NCI-H2107 (cell line): Measurements from ENCODE around the gene SRSF8.
"Not testable (repeated sequence)": the region's sequence is repeated elsewhere in the genome, so short reads cannot be mapped to it uniquely, and the experiment has no call there.

Experiments
- DNase-seq: peaks from one replicate; lab custom pipeline; 2025; lab: John Stamatoyannopoulos, UW

Gene SRSF8

DNA sequence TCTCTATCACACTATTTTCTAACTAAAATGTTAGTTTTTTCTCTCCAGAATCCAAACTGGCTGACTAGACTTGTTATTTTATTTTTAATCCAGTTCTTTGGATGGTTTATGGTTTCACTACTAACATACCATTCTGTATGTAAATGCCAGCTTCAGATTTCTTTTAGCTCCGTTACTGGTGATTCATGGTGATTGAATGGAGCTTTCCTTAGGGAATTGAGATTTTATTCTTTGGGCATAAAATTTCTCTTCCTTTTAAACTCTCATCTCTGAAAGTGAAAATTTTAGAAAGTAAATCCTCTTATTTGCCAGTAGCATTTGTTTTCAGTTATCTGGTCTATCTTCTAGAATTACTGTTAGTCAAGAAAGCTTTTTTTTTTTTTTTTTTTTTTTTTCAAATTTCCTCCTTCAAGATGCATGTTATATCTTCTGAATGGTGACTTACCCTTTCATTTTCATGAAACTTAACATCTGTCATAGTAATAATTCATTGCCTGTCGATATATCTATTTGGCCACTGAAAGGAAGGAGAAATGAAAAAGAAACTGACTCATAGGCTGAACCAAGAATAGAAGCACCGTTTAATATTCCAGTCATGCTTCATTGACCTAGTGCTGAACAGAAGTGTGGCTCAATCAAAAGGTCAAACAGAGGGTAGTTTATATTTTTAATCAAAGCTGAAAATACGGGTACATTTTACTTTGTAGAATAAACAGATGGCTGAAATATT lies 29.3 kb downstream of the SRSF8 start:
- DNase-seq: no peak

DNA sequence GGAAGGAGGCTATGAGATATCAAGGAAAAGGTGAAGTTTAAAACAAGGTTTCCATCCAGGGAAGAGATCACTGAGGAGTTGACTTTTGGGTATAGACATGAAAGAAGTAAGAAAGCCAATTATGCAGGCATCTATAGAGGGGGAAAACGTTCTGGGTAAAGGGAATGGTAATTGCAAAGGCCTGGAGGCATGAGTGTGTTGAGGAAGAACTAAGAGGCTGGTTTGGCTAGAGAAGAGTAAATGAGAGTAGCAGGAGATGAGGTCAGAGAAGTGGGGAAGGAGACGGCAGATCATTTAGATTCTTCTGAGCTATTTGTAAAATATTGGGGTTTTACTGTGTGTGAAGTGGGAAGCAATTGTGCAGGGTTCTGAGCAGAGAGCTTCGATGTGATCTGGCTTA lies 30.5 kb downstream of the SRSF8 start:
- DNase-seq: no peak

DNA sequence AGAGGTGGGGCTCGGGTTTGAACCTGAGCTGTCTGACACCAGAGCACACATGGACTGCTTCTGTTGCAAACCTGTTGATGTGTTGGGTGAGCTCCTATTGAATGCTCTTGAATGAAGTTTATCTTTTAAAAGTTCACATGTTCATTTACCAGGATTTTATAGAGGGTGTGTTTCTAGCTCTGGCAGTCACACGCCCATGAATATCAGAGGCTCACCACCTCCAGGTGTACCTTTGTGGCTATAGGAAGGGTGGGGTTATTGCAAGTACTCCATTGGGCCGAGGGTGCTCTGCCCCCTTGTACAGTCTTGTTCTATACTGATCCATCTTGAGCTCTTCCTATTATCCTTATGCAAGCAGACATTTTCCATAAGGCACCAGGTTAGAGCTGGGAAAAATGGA lies 32.1 kb downstream of the SRSF8 start:
- DNase-seq: no peak

DNA sequence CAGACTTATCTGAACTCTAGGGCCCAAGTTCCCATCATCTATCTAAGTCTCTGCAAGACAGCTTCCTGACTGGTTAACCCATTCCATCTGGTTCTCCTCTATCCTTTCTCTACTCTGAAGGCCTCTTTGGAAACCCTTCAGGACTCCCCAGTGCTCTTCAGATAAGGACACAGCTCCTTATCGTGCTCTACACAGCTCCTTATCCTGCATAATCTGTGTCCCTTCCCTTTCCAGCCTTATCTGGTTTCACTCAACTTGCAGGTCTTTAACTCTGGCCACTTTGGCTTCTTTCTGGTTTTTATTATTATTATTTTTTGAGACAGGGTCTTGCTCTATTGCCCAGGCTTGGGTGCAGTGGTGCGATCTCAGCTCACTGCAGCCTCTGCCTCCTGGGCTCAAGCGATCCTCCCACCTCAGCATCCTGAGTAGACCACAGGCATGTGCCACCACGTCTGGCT lies 33.5 kb downstream of the SRSF8 start:
- DNase-seq: no peak

DNA sequence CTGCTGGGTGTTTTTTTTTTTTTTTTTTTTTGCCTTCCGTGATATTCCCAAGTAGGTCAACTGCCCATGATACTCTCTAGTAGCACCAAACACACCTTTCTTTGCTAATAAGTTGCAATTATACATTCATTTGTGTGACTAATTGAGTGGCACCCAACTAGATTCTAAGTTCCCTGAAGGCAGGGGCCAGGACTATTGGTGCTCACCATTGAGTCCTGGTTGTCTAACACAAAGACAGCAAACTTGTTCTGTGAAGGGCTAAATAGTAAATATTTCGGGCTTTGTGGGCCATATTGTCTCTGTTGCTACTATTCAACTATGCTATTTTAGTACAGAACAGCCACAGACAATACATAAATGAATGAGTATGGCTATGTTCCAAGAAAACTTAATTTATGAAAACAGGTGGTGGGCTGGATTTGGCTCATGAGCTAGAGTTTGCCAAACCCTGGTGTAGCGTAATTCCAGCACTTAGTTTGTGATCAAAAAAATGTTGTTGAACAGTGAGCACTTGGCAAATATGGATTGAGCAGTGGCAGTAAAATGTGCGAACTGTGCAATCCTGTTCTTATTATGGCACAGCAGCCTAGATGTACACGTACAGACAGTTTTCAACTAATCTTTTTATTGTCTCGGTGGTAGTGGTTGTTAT lies 34.3 kb downstream of the SRSF8 start:
- no peak for DNase-seq

DNA sequence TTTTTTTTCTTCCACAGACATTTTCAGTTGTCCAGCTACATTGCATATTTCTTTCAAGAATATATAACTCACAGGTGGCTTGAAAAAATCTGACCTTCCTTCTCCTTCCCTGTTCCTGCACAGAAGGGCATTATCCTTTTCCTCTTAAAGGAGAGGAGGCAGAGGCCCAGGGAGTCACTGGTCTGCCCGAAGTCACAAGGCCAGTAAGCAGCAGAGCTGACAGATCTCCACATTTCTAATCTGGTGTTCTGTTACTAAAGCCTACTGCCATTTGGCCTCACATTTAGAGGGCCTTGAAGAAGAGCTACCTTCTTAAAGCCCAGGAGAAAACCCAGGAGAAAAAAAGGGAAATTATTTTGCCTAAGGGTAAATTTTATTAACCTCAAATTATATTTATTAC lies 35.2 kb downstream of the SRSF8 start:
- DNase-seq: no peak

DNA sequence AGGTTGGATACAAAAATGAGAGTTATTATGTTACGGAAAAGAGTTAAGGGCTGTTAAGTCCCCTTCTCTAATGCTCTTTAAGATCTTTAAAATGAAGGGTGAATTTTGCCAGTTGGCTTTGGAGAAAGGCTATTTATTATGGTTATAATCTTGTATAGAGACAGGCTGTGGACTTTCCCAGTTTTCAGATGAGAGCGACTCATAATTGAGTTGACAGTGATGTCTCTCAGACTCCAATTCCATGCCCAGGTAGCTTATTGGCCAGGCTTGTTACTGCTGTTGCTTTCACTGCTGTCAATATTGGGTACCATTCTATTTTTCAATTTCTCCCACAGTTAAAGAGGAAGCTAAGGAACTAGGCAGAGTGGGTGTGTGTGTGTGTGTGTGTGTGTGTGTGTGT lies 36.0 kb downstream of the SRSF8 start:
- no peak for DNase-seq

DNA sequence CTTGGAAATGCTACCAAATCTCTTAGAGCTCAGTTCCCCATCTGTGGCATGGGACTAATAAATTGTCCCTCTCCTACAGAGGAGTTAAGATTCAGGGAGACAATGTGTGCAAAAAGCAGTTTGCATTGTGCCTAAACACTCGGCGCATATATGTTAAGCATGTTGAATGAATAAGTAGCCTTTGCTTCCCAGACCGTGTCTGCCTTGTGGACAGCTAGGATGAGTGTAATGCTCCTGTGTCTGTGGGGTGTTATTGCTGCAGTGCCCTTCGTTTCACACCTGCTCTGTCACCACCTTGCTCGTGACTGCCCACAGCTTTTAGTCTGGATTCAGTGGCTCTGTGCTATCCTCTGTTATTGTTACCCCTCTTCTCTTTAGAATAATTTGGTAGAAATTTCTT lies 37.0 kb downstream of the SRSF8 start:
- DNase-seq: no peak

DNA sequence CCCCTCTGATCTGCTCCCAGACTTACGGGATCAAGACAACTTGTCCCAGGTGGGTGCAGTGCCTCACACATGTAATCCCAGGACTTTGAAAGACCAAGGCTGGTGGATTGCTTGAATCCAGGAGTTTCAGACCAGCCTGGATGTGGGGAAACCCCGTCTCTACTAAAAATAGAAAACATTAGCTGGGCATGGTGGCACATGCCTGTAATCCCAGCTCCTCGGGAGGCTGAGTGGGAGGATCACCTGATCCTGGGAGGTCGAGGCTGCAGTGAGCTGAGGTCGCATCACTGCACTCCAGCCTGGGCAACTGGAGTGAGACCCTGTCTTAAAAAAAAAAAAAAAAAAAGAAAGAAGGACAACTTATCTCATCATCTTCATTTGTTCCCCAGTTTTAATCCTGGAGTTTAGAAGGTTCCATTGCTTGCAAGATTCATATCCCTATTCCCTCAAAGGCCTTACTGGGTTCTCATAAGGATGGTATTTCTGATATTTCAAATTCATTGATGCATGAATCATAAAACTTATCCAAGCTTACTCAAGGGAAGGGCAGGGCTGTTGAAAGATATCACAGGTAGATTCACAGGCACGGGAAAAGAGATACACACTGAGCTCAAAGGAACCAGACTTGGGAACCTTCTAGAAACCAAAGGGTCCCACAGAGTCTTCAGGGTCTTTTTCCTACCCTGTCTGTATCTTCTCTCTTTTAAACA lies 37.6 kb downstream of the SRSF8 start:
- no peak for DNase-seq

DNA sequence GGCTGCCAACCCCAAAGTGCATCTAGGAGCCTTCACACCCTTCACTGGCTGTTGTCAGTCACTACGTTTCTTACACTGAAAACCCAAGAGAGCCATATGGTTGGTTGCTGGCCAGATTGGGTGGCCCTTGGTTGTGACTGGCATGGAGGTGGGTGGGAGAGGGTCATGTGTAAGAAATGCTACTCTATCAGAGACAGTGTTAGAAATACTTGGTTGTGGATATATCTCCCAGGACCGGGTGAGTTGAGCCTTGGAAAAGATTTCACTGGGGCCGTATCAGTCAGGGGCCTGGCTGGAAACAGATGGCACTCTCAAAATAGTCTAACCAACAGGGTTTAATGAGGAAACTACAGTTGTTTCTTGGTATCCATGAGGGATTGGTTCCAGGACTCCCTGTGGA lies 38.1 kb downstream of the SRSF8 start:
- DNase-seq: no peak

DNA sequence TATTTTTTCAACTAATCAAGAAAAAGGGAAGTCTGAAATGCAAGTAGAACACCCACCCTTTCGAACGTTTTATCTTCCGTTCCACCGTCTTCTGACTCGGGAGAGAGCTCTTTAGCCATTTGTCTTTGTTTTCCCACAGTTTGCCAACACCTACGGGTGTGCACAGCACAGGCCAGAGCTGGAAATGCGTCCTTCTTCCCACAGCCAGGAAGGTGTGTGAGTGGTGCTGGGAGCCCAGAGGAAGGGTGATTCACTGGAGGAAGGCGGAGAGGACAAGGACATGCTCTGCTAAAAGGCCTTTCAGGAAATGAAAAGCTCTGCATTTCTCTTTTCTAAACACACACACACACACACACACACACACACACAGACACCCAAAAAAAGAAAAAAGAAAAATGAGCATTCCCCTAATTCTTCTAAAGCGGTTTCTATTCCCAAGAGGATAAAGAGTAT lies 41.5 kb downstream of the SRSF8 start:
- no peak for DNase-seq

DNA sequence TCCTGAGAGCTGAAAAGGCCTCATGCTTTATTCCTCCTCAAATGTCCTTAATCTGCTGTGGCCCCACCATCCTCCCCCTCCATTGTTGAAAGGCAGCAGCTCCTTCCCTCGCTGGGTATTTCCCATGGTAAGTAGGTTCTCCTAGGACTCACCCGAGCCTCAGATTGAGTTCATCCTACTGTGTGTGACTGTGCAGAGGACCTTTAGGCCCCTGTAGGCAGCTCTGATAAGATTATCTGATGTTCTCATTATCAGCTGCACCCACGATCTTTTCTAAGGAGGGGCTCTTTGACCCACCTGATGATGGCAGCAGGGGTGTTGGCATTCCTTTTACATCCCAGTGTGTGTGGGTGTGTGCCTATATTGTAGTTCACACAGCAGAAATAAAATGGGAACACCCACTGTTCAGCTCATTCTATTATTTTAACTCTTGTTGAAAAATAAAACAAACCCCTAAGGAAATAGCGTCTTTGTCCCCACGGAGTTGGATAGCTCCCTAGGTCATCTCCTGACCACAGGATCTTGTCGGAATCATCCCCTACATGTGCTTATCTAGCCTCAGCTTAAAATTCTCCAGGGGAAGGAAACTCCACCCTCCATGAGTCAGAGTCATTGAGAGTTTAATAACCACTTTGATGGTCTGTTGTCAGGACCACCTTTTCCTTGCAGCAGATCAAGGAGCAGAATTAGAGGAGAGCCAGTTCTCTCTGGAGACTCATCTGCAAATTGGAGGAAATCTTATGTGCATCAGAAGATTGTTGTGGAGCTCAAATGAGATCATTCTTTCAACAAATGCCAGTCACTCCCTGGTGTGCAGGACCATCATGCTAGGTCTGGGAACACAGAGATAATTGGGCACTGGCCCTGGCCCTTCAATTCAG lies 42.2 kb downstream of the SRSF8 start:
- no peak for DNase-seq

DNA sequence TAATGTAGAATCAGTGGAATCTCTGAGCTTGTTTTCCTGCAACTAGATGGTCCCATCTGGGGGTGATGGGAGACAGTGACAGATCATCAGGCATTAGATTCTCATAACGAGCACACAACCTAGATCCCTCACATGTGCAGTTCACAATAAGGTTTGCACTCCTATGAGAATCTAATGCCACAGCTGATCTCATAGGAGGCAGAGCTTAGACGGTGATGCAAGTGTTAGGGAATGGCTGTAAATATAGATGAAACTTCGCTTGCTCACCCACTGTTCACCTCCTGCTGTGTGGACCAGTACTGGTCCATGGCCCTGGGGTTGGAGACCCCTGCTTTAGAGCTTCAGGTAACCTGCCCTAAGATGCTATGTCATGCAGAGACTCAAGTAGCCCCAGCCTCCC lies 44.8 kb downstream of the SRSF8 start:
- not testable (repeated sequence) for DNase-seq

DNA sequence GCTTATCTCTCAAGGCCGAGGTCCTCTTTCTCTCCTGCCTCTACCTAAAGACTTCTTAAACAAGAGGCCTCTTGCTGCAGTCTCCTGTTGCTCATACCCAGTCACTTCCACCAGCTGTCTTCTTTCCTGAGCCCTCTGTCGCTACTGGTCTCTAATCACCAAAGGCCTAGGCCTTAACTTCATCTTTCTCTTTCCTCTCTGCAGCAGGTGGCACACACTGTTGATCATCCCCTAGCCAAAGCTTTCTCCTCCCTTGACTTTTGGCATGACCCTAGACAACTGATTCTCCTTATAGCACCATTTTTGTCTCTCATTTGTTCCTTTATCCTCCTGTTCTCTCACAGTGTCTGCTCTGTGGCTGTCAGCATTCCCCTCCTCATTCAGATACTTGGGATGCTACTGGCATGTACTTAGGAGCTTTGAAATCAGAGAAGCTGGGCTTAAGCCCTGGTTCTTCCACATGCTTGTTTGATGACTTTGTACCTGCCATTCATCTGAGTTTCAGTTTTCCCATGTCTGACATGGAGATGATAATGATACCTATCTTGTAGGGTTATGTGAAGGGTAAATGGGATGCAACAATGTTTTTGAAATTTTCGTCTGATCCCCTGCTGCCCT lies 45.3 kb downstream of the SRSF8 start:
- no peak for DNase-seq

DNA sequence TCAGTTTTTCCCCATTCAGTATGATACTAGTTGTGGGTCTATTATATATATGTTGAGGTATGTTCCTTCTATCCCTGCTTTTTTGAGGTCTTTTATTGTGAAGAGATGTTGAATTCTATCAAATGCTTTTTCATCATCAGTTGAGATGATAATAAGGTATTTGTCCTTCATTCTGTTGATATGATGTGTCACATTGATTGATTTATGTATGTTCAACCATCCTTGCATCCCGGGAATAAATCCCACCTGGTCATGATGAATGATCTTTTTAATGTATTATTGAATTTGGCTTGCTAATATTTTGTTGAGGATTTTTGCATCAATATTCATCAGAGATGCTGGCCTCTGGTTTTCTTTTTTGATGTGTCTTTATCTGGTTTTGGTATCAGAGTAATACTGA lies 48.9 kb downstream of the SRSF8 start:
- no peak for DNase-seq

DNA sequence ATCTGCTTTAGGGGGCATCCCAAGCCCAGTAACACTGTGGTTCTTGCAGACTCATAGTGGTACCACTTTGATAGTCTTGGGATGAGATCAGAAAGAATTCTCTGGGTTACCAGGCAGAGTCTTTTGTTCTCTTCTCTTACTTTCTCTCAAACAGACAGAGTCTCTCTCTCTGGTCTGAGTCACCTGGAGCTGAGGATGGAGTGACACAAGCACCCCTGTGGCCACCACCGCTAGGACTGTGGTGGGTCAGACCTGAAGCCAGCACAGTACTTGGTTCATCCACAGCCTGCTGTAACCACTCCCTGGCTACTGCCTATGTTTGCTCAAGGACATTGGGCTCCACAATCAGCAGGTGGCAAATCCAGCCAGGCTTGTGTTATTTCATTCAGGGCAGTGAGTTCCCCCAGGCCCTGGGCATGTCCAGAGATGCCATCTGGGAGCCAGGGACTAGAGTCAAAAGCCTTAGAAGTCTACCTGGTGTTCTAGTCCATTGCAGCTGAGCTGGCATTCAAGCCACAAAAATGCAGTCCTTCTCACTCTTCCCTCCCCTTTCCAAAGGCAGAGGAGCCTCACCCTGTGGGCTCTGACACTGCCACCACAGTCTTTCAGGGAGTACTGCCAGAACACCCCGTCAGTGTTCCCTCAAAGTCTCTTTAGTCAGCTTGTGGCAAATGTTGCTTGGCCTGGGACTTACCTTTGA lies 52.8 kb downstream of the SRSF8 start:
- DNase-seq: no peak
